ENCODE measurements around the gene CDH23.

The CDH23 gene

GRCh38 chr10:71522442-71523144 lies 125.9 kb downstream of the CDH23 start:
- H3K36me3 Mint-ChIP-seq (ENCODE audit: low read depth): no peaks in the 10 kb centered on the region

GRCh38 chr10:71523756-71524155 lies 127.0 kb downstream of the CDH23 start:
- Mint-ChIP-seq H3K4me1 (peaks cover 56% of the 10 kb centered on the region), H3K36me3 (ENCODE audit: low read depth) (no peaks in the 10 kb centered on the region), H3K27ac (no peak overlapping the region), H3K9me3 (no peaks in the 10 kb centered on the region), H3K4me3 (no peak overlapping the region), H3K27me3 (ENCODE audit: low read depth, poor library complexity) (peaks cover 16% of the 10 kb centered on the region)
- no peak for TF ChIP-seq CTCF (IDR thresholded peaks at IDR 0.05)
- no peak for DNase-seq

More at GRCh38 chr10:71522442-71523144, 125.9 kb downstream of the CDH23 start:
- peaks cover 13% of the 10 kb centered on the region for H3K27me3 Mint-ChIP-seq (ENCODE audit: low read depth, poor library complexity)
- H3K4me1 Mint-ChIP-seq: peaks cover 51% of the 10 kb centered on the region
- no peak for DNase-seq
- H3K9me3 Mint-ChIP-seq: no peaks in the 10 kb centered on the region
- peak; percentile 15 for TF ChIP-seq CTCF (IDR thresholded peaks at IDR 0.05)
- no peak overlapping the region for H3K27ac Mint-ChIP-seq
- H3K4me3 Mint-ChIP-seq: no peak overlapping the region

- H3K4me3 Mint-ChIP-seq: no peak overlapping the region
- H3K4me1 Mint-ChIP-seq: peaks cover 66% of the 10 kb centered on the region
- DNase-seq: no peak
- no peak for TF ChIP-seq CTCF (IDR thresholded peaks at IDR 0.05)
- no peaks in the 10 kb centered on the region for H3K36me3 Mint-ChIP-seq (ENCODE audit: low read depth)
- H3K27ac Mint-ChIP-seq: no peak overlapping the region
- no peaks in the 10 kb centered on the region for H3K9me3 Mint-ChIP-seq
- peaks cover 22% of the 10 kb centered on the region for H3K27me3 Mint-ChIP-seq (ENCODE audit: low read depth, poor library complexity)
Measured at GRCh38 chr10:71525092-71525491, 128.4 kb downstream of the CDH23 start.

- Mint-ChIP-seq H3K27me3 (ENCODE audit: low read depth, poor library complexity) (peaks cover 24% of the 10 kb centered on the region), H3K4me1 (peaks cover 71% of the 10 kb centered on the region), H3K27ac (no peak overlapping the region), H3K36me3 (ENCODE audit: low read depth) (no peaks in the 10 kb centered on the region), H3K9me3 (no peaks in the 10 kb centered on the region), H3K4me3 (no peak overlapping the region)
- TF ChIP-seq CTCF (IDR thresholded peaks at IDR 0.05): no peak
- no peak for DNase-seq
Measured at GRCh38 chr10:71525721-71526120, 129.0 kb downstream of the CDH23 start.

- no peak for DNase-seq
- Mint-ChIP-seq H3K9me3 (no peaks in the 10 kb centered on the region), H3K27ac (no peak overlapping the region), H3K36me3 (ENCODE audit: low read depth) (no peaks in the 10 kb centered on the region), H3K4me1 (peaks cover 76% of the 10 kb centered on the region), H3K4me3 (no peak overlapping the region), H3K27me3 (ENCODE audit: low read depth, poor library complexity) (peaks cover 27% of the 10 kb centered on the region)
- no peak for TF ChIP-seq CTCF (IDR thresholded peaks at IDR 0.05)
Measured at GRCh38 chr10:71526653-71527052, 129.9 kb downstream of the CDH23 start.

- H3K9me3 Mint-ChIP-seq: no peaks in the 10 kb centered on the region
- DNase-seq: peak; percentile 78
- no peak for TF ChIP-seq CTCF (IDR thresholded peaks at IDR 0.05)
- H3K4me3 Mint-ChIP-seq: no peak overlapping the region
- H3K27ac Mint-ChIP-seq: no peak overlapping the region
- peaks cover 27% of the 10 kb centered on the region for H3K27me3 Mint-ChIP-seq (ENCODE audit: low read depth, poor library complexity)
- H3K36me3 Mint-ChIP-seq (ENCODE audit: low read depth): no peaks in the 10 kb centered on the region
- peaks cover 77% of the 10 kb centered on the region for H3K4me1 Mint-ChIP-seq
Measured at GRCh38 chr10:71527135-71527534, 130.4 kb downstream of the CDH23 start.
